Measurements from ENCODE around the gene RAP2A. TPM values are rescaled to one million over a fixed set of nuclear protein-coding genes. Genes with fewer than 3 reads are reported as not detected.

The RAP2A gene
- total RNA-seq, 2 donors from 2014 or later = 4.3 to 7.3 TPM

DNA sequence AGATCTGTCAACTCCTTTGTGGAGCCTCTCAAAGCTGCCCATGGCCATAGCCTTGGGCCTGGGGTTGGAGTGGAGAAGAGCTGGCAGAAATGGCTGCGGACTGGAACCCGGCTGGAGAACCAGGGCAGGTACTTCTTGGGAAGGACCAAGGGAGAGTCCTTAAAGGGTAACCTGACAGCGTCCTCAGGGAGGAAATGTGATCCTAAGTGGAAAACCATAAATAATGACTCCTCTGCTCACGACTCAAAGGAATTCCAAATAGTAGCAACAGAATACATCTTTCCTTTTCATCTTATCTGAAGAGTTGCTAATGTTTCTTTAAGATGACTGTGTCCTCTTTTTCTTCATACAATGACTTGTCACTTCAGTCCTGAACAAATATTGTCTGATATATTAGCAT lies 41.0 kb downstream of the RAP2A start:
- H3K27ac ChIP-seq = no peak overlapping the region
- H3K4me3 ChIP-seq = no peak overlapping the region
- no peaks in the 10 kb centered on the region for H3K4me1 ChIP-seq
- DNase-seq (no peak), ATAC-seq (no peak)
- H3K9me3 ChIP-seq = no peaks in the 10 kb centered on the region
- no peaks in the 10 kb centered on the region for H3K36me3 ChIP-seq (replicated peaks in 1 of 2; ENCODE audit: insufficient read depth in 1 of 2, low read depth in 2 of 2)
- 80% methylated on average over 4 of the region's 4 CpGs for WGBS, 2 donors
- H3K27me3 ChIP-seq = no peaks in the 10 kb centered on the region
- intact Hi-C loops (cut with DNase I) = no loop called here
- TF ChIP-seq, protein P1, sequence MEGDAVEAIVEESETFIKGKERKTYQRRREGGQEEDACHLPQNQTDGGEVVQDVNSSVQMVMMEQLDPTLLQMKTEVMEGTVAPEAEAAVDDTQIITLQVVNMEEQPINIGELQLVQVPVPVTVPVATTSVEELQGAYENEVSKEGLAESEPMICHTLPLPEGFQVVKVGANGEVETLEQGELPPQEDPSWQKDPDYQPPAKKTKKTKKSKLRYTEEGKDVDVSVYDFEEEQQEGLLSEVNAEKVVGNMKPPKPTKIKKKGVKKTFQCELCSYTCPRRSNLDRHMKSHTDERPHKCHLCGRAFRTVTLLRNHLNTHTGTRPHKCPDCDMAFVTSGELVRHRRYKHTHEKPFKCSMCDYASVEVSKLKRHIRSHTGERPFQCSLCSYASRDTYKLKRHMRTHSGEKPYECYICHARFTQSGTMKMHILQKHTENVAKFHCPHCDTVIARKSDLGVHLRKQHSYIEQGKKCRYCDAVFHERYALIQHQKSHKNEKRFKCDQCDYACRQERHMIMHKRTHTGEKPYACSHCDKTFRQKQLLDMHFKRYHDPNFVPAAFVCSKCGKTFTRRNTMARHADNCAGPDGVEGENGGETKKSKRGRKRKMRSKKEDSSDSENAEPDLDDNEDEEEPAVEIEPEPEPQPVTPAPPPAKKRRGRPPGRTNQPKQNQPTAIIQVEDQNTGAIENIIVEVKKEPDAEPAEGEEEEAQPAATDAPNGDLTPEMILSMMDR (IDR thresholded peaks at IDR 0.05) = no peak
- TF ChIP-seq POLR2A (IDR thresholded peaks at IDR 0.05) = no peak

DNA sequence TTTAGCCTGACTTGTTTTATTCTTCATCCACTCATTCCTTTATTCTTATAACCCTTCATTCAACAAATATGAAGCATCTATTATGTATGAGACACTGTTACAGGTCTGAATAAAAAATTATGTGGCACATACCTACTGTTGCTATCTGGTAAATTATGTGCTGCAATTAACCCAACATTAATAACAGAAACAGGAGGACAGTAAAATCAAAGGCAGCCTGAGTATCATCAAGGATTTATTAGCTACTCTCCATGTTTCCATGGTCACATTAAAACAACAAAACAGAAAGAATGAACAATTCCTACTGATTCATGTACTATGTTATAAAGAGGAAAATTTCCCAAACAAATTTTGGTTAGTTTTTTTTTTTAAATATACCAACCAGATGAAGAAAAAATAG lies 43.9 kb downstream of the RAP2A start:
- TF ChIP-seq, protein P1 (IDR thresholded peaks at IDR 0.05) = no peak
- no peak for TF ChIP-seq POLR2A (IDR thresholded peaks at IDR 0.05)
- intact Hi-C loops (cut with DNase I) = no loop called here

DNA sequence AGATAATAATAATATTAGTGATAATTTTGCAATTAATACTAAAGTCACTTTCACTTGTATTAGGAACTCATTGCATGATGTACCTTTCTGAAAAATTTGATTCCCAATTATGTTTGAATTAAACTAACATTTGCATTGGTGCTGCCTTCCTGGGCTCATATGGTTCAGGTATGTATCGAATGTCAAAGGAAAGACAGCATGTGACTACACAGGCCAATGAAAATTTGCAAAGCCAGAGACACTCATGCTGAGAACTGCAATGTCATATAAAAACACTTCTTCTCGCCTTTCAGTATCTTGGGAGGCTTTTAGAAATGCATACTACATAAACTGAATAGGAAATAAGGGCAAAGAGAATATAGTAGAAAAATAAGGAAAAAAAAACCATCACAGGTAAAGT lies 44.3 kb downstream of the RAP2A start:
- no peaks in the 10 kb centered on the region for H3K9me3 ChIP-seq
- no peaks in the 10 kb centered on the region for H3K27me3 ChIP-seq
- no peak for TF ChIP-seq POLR2A (IDR thresholded peaks at IDR 0.05)
- TF ChIP-seq, protein P1 (IDR thresholded peaks at IDR 0.05) = no peak
- no peaks in the 10 kb centered on the region for H3K4me1 ChIP-seq
- no peak for ATAC-seq
- no peak overlapping the region for H3K4me3 ChIP-seq
- no peak overlapping the region for H3K27ac ChIP-seq
- DNase-seq = no peak
- no peaks in the 10 kb centered on the region for H3K36me3 ChIP-seq (replicated peaks in 1 of 2; ENCODE audit: insufficient read depth in 1 of 2, low read depth in 2 of 2)
- 87 to 90% methylated on average over 2 of the region's 2 CpGs for whole genome bisulfite sequencing, 2 donors
- intact Hi-C loops (cut with DNase I) = no loop called here

More for the DNA sequence above, 43.9 kb downstream of the RAP2A start:
- no peaks in the 10 kb centered on the region for H3K27me3 ChIP-seq
- no peak for ATAC-seq
- no peaks in the 10 kb centered on the region for H3K9me3 ChIP-seq
- H3K4me3 ChIP-seq = no peak overlapping the region
- H3K4me1 ChIP-seq = no peaks in the 10 kb centered on the region
- no peaks in the 10 kb centered on the region for H3K36me3 ChIP-seq (replicated peaks in 1 of 2; ENCODE audit: insufficient read depth in 1 of 2, low read depth in 2 of 2)
- DNase-seq = no peak
- H3K27ac ChIP-seq = no peak overlapping the region

DNA sequence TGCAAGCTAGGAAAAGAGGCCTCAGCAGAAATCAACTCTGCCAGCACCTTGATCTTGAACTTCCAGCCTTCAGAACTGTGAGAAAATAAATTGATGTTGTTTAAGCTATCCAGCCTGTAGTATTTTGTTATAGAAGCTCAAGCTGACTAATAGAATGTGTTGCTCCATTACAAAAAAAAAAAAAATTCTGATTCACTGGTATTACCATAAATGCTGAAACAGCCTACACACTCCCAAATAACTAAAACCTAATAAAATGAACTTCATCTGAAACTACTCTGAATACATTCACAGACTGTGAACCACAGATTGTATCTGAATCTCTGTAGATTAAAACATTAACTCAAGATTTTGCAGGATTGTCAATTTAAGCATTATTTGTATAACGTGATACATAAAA lies 49.5 kb downstream of the RAP2A start:
- no peaks in the 10 kb centered on the region for H3K4me1 ChIP-seq
- intact Hi-C loops (cut with DNase I) = no loop called here
- no peaks in the 10 kb centered on the region for H3K9me3 ChIP-seq
- TF ChIP-seq, protein P1 (IDR thresholded peaks at IDR 0.05) = no peak
- TF ChIP-seq POLR2A (IDR thresholded peaks at IDR 0.05) = no peak
- H3K4me3 ChIP-seq = no peak overlapping the region
- WGBS, 2 donors = 83 to 87% methylated on average over 1 of the region's 1 CpG
- DNase-seq = no peak
- H3K27me3 ChIP-seq = no peaks in the 10 kb centered on the region
- H3K36me3 ChIP-seq (replicated peaks in 1 of 2; ENCODE audit: insufficient read depth in 1 of 2, low read depth in 2 of 2) = no peaks in the 10 kb centered on the region
- H3K27ac ChIP-seq = no peak overlapping the region
- ATAC-seq = no peak

DNA sequence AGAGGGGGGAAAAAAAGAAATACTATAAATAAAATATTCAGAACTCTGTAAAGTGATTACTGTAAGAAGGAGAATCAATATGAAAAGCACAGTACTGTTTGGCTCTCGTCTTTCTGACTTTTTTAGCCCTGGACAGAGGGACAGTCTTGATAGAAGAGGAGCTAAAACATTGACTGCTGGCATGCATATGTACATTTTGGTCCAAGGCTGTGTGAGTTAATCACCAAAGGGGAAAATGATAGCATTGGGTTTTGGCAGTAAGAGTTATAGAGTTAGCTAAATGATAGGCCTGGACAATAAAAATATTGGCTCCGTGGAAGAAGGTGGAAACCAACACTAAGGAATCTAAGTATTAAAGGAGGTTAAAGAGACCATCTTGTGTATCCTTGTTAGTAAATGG lies 50.3 kb downstream of the RAP2A start:
- Histone ChIP-seq H3K9me3 (no peaks in the 10 kb centered on the region), H3K27me3 (no peaks in the 10 kb centered on the region), H3K4me3 (no peak overlapping the region), H3K27ac (no peak overlapping the region), H3K4me1 (no peaks in the 10 kb centered on the region), H3K36me3 (replicated peaks in 1 of 2; ENCODE audit: insufficient read depth in 1 of 2, low read depth in 2 of 2) (no peaks in the 10 kb centered on the region)
- intact Hi-C loops (cut with DNase I) = no loop called here
- 83 to 84% methylated on average over 2 of the region's 2 CpGs for WGBS, 2 donors
- ATAC-seq (no peak), DNase-seq (no peak)
- TF ChIP-seq, protein P1 (IDR thresholded peaks at IDR 0.05) = no peak
- TF ChIP-seq POLR2A (IDR thresholded peaks at IDR 0.05) = no peak

Measured in body of pancreas (tissue), 4 donors.